Astrocyte (in vitro differentiated cells and primary cell): ENCODE data around the gene SETDB2. TPM values are rescaled to one million over a fixed set of nuclear protein-coding genes. Genes with fewer than 3 reads are reported as not detected.
A peak's percentile ranks its signal among the peaks of the same experiment; 100 is the strongest.

Experiments
- DNase-seq: peaks from one replicate; pipeline ENCODE4 v3.0.0-alpha.2; 2010; ENCODE audit warnings: low read depth
- FAIRE-seq: peaks from 2 replicates; lab custom pipeline; 2011; peaks lifted over from hg19 to GRCh38; lab: Jason Lieb, UNC
- H2AFZ ChIP-seq: 2 replicates; pipeline ENCODE4 v1.6.0; 2012; ENCODE audit warnings: low read depth, low read length, inconsistent platforms
- H3K27ac ChIP-seq: 2 replicates; pipeline ENCODE4 v1.5.1; 2011; ENCODE audit warnings: low read depth, low read length, inconsistent platforms
- H3K27me3 ChIP-seq: 2 replicates; pipeline ENCODE4 v1.6.0; 2011; ENCODE audit warnings: low read length, inconsistent platforms; ENCODE audit not compliant: insufficient read depth
- H3K36me3 ChIP-seq: 2 replicates; pipeline ENCODE4 v1.5.1; 2011; ENCODE audit warnings: low read length, inconsistent platforms; ENCODE audit not compliant: insufficient read depth
- H3K4me1 ChIP-seq: 2 replicates; pipeline ENCODE4 v1.5.1; 2011; ENCODE audit warnings: low read length, inconsistent platforms; ENCODE audit not compliant: insufficient read depth
- H3K4me2 ChIP-seq: 2 replicates; pipeline ENCODE4 v1.6.0; 2012; ENCODE audit warnings: low read length, inconsistent platforms
- H3K4me3 ChIP-seq: 2 replicates; pipeline ENCODE4 v1.5.1; 2011; ENCODE audit warnings: low read depth, mild to moderate bottlenecking, low read length, inconsistent platforms; ENCODE audit not compliant: insufficient read depth
- H3K79me2 ChIP-seq: 2 replicates; pipeline ENCODE4 v1.6.0; 2012; ENCODE audit warnings: mild to moderate bottlenecking, low read length, inconsistent platforms; ENCODE audit not compliant: insufficient read depth
- H3K9ac ChIP-seq: 2 replicates; pipeline ENCODE4 v1.6.0; 2012; ENCODE audit warnings: mild to moderate bottlenecking, low read length, inconsistent platforms
- H3K9me3 ChIP-seq: 2 replicates; pipeline ENCODE4 v1.5.1; 2012; ENCODE audit warnings: low read depth, mild to moderate bottlenecking, low read length, inconsistent platforms; ENCODE audit not compliant: insufficient read depth
- H4K20me1 ChIP-seq: 2 replicates; pipeline ENCODE4 v1.6.0; 2012; ENCODE audit warnings: low read length, inconsistent platforms; ENCODE audit not compliant: insufficient read depth
- H3K27ac Mint-ChIP-seq: one replicate; pipeline ENCODE4 v1.8.0; 2021; ENCODE audit warnings: mild to moderate bottlenecking, mixed read lengths; ENCODE audit not compliant: unreplicated experiment
- H3K27me3 Mint-ChIP-seq: one replicate; pipeline ENCODE4 v1.8.0; 2021; ENCODE audit warnings: low read depth, mixed read lengths; ENCODE audit not compliant: unreplicated experiment
- H3K36me3 Mint-ChIP-seq: one replicate; pipeline ENCODE4 v1.8.0; 2021; ENCODE audit warnings: low read depth, mixed read lengths; ENCODE audit not compliant: unreplicated experiment
- H3K4me1 Mint-ChIP-seq: one replicate; pipeline ENCODE4 v1.8.0; 2021; ENCODE audit warnings: low read depth, mixed read lengths; ENCODE audit not compliant: unreplicated experiment
- H3K4me3 Mint-ChIP-seq: one replicate; pipeline ENCODE4 v1.8.0; 2021; ENCODE audit warnings: mild to moderate bottlenecking, moderate library complexity, mixed read lengths; ENCODE audit not compliant: unreplicated experiment
- H3K9me3 Mint-ChIP-seq: one replicate; pipeline ENCODE4 v1.8.0; 2021; ENCODE audit warnings: mild to moderate bottlenecking, mixed read lengths; ENCODE audit not compliant: unreplicated experiment
- CTCF ChIP-seq: IDR thresholded peaks from 2 replicates; pipeline ENCODE4 v1.5.1; 2011; ENCODE audit warnings: low read depth, mild to moderate bottlenecking, inconsistent platforms, low read length, moderate library complexity; ENCODE audit not compliant: insufficient read depth
- EZH2 ChIP-seq: IDR thresholded peaks from 2 replicates; pipeline ENCODE4 v1.6.1; 2012; ENCODE audit warnings: mild to moderate bottlenecking, low read length, inconsistent platforms; ENCODE audit not compliant: insufficient read depth
- total RNA-seq: library from RNA; stranded (reverse); gene quantifications from 2 replicates; pipeline ENCODE4 v1.2.1, GENCODE V29; 2021

SETDB2 gene
- total RNA-seq, 1 donor from 2014 or later, result 5.8 TPM

- Histone ChIP-seq H3K4me3 (no peak overlapping the region), H3K27ac (no peak overlapping the region), H3K4me1 (no peaks in the 10 kb centered on the region), H3K9ac (no peak overlapping the region), H4K20me1 (no peaks in the 10 kb centered on the region), H3K4me2 (no peak overlapping the region), H3K36me3 (no peaks in the 10 kb centered on the region), H3K27me3 (no peaks in the 10 kb centered on the region), H3K79me2 (peaks cover 2% of the 10 kb centered on the region), H3K9me3 (no peaks in the 10 kb centered on the region), H2AFZ (no peak overlapping the region)
- H3K27ac Mint-ChIP-seq, result no peak overlapping the region
- TF ChIP-seq EZH2 (no peak), CTCF (no peak)
- H3K9me3 Mint-ChIP-seq, result no peaks in the 10 kb centered on the region
- DNase-seq, result no peak
- H3K27me3 Mint-ChIP-seq, result no peaks in the 10 kb centered on the region
- peak; percentile 49 for FAIRE-seq
- H3K4me3 Mint-ChIP-seq, result no peak overlapping the region
- H3K4me1 Mint-ChIP-seq, result peaks cover 4% of the 10 kb centered on the region
- peaks cover 2% of the 10 kb centered on the region for H3K36me3 Mint-ChIP-seq
Measured at GRCh38 chr13:49452725-49453457, 8.8 kb downstream of the SETDB2 start.

GRCh38 chr13:49453465-49453864 lies 9.4 kb downstream of the SETDB2 start:
- no peak overlapping the region for H3K4me2 ChIP-seq

GRCh38 chr13:49454388-49455006 lies 10.4 kb downstream of the SETDB2 start:
- Histone ChIP-seq H3K4me1 (no peaks in the 10 kb centered on the region), H3K79me2 (peaks cover 2% of the 10 kb centered on the region), H4K20me1 (no peaks in the 10 kb centered on the region), H3K27me3 (no peaks in the 10 kb centered on the region), H3K36me3 (no peaks in the 10 kb centered on the region), H3K9ac (no peak overlapping the region), H2AFZ (no peak overlapping the region), H3K9me3 (no peaks in the 10 kb centered on the region), H3K27ac (no peak overlapping the region), H3K4me2 (no peak overlapping the region), H3K4me3 (no peak overlapping the region)
- no peak for TF ChIP-seq CTCF
- TF ChIP-seq EZH2, result no peak
- H3K4me1 Mint-ChIP-seq, result peaks cover 4% of the 10 kb centered on the region
- H3K36me3 Mint-ChIP-seq, result peaks cover 2% of the 10 kb centered on the region
- H3K27ac Mint-ChIP-seq, result no peak overlapping the region
- H3K9me3 Mint-ChIP-seq, result no peaks in the 10 kb centered on the region
- DNase-seq (peak; percentile 65), FAIRE-seq (peak; percentile 13)
- H3K4me3 Mint-ChIP-seq, result no peak overlapping the region
- no peaks in the 10 kb centered on the region for H3K27me3 Mint-ChIP-seq

More at GRCh38 chr13:49453465-49453864, 9.4 kb downstream of the SETDB2 start:
- Histone ChIP-seq H3K27me3 (no peaks in the 10 kb centered on the region), H3K9ac (no peak overlapping the region), H3K36me3 (no peaks in the 10 kb centered on the region), H4K20me1 (no peaks in the 10 kb centered on the region), H3K4me1 (no peaks in the 10 kb centered on the region), H3K4me3 (no peak overlapping the region), H3K27ac (no peak overlapping the region), H2AFZ (no peak overlapping the region), H3K79me2 (peaks cover 2% of the 10 kb centered on the region), H3K9me3 (no peaks in the 10 kb centered on the region)
- Mint-ChIP-seq H3K36me3 (peaks cover 2% of the 10 kb centered on the region), H3K27me3 (no peaks in the 10 kb centered on the region), H3K4me1 (peaks cover 4% of the 10 kb centered on the region), H3K9me3 (no peaks in the 10 kb centered on the region), H3K27ac (no peak overlapping the region), H3K4me3 (no peak overlapping the region)
- no peak for TF ChIP-seq EZH2
- no peak for FAIRE-seq
- DNase-seq, result no peak
